Adrenal gland (tissue), 5 donors: ENCODE measurements around the gene SF3B3.

Source experiments
- POLR2A ChIP-seq, 2 donors: fragments of 450-650 bp; IDR thresholded peaks; one replicate each; pipeline ENCODE4 v1.6.1; 2017; ENCODE audit warnings: antibody characterized with exemption in 2 of 2, mild to moderate bottlenecking in 2 of 2, moderate library complexity in 1 of 2
- TF ChIP-seq, protein P1 (sequence below), 6 experiments: fragments of 450-650 bp in 4 of 6; fragments of 200-600 bp in 2 of 6; sonication (generic) in 1 of 6; IDR thresholded peaks; 1 replicate in 5 of 6; 2 replicates in 1 of 6; pipeline versions ENCODE4 v1.5.1 to v1.8.0; 2016 to 2021; ENCODE audit warnings: antibody characterized with exemption in 6 of 6, mild to moderate bottlenecking in 2 of 6, moderate library complexity in 1 of 6
- donor health status: DM: no; HTN: no; CAD: no.

DNA sequence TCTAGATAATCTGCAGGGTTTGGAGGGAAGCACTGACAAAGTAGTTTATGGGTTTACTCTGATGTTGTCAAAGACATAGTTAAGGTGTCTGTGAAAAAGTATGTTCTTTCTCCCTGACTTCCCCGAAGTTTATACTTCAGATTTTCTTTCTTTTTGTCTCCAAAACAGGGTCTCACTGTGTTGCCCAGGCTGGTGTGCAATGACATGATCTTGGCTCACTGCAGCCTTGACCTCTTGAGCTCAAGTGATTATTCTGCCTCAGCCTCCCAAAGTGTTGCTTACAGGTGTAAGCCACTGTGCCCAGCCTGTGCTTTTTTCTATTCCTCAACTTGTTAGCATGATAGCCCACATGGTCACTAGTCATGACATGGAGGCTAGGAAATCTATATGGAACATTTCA lies 20.9 kb downstream of the SF3B3 start:
- TF ChIP-seq, protein P1, sequence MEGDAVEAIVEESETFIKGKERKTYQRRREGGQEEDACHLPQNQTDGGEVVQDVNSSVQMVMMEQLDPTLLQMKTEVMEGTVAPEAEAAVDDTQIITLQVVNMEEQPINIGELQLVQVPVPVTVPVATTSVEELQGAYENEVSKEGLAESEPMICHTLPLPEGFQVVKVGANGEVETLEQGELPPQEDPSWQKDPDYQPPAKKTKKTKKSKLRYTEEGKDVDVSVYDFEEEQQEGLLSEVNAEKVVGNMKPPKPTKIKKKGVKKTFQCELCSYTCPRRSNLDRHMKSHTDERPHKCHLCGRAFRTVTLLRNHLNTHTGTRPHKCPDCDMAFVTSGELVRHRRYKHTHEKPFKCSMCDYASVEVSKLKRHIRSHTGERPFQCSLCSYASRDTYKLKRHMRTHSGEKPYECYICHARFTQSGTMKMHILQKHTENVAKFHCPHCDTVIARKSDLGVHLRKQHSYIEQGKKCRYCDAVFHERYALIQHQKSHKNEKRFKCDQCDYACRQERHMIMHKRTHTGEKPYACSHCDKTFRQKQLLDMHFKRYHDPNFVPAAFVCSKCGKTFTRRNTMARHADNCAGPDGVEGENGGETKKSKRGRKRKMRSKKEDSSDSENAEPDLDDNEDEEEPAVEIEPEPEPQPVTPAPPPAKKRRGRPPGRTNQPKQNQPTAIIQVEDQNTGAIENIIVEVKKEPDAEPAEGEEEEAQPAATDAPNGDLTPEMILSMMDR (IDR thresholded peaks at IDR 0.05): no peak
- no peak for TF ChIP-seq POLR2A (IDR thresholded peaks at IDR 0.05)
